Activated CD8-positive, alpha-beta memory T cell treated with anti-CD3 and anti-CD28 coated beads, Interleukin-2, amount 50 U/mL, for 24 hours (primary cell): ENCODE results near the gene SKI.
A peak's percentile ranks its signal among the peaks of the same experiment; 100 is the strongest.
"Not testable (repeated sequence)": the region's sequence is repeated elsewhere in the genome, so short reads cannot be mapped to it uniquely, and the experiment has no call there.

Source experiments
- DNase-seq: peaks from one replicate; pipeline ENCODE4 v3.0.0-alpha.2; 2020; ENCODE audit errors: extremely low read depth

Gene SKI

DNA sequence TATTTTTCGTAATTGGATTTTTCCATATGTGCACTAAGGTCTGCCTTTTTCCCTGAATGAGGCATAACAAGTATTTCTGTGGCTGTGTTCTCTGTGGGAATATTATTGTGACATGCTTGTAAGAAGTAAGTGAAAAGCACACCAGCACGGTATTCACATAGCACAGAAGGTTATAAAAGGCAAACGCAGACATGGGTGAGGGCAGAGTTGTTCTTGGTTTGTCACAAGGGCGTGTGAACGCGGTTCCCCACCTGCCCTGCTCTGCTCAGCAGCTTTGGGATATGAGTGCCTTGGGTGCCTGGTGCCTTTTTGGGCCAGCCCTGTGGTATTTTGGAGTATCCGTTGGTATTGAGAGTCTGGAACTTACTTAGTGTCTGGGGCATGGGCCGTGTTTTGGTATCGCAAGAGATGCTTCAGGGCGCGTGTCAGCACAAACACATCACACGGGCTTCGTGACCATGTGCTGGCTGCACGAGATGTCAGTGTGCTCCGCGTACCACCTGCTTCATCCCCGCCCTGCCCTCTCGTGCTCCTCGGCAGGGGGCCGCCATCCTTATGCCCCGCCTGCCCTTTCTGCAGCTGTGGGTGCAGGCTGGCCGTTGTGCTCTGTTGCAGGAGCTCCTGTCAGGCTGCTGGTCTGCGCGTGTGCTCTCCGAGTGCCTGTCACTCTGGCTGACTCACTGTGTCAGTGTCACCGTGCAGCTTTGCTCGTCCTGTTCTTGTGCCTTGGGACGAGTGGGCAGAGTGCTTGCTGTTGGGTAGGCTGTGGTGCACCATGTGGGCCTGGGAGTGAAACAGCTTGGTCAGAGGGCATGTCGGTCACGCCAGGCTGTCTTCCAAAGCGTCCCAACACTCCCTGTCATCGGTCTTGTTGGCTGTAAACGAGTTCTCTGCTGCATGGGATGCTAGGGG lies 15.0 kb downstream of the SKI start:
- no peak for DNase-seq

DNA sequence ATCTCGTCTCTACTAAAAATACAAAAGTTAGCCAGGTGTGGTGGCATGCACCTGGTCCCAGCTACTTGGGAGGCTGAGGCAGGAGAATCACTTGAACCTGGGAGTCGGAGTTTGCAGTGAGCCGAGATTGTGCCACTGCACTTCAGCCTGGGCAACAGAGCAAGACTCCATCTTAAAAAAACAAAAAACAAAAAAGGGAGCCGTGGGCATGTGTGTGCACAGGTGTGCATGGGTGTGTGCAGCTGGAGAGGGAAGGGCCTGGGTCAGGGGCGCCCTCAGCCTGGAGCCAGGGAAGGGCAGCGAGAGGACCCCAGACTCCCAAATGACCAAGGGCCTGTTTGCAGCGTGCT lies 18.9 kb downstream of the SKI start:
- DNase-seq = not testable (repeated sequence)

DNA sequence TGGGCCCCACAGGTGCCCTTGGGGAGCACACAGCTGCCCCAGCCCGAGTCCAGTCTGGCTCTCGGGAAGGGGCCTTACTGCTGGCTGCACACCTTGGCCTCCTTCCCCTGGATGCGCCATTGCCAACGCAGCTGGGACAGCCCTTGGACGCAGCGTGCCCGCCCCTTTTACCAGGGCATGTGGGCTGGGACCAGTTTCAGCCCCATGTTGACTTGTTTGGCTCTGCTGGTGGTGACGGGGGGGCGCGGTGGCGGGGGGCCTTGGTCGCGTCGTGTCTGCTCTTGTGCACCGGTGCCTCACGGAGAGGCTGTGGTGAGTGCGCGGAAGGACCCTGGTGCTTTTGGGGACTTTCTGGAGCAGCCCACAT lies 19.6 kb downstream of the SKI start:
- no peak for DNase-seq

DNA sequence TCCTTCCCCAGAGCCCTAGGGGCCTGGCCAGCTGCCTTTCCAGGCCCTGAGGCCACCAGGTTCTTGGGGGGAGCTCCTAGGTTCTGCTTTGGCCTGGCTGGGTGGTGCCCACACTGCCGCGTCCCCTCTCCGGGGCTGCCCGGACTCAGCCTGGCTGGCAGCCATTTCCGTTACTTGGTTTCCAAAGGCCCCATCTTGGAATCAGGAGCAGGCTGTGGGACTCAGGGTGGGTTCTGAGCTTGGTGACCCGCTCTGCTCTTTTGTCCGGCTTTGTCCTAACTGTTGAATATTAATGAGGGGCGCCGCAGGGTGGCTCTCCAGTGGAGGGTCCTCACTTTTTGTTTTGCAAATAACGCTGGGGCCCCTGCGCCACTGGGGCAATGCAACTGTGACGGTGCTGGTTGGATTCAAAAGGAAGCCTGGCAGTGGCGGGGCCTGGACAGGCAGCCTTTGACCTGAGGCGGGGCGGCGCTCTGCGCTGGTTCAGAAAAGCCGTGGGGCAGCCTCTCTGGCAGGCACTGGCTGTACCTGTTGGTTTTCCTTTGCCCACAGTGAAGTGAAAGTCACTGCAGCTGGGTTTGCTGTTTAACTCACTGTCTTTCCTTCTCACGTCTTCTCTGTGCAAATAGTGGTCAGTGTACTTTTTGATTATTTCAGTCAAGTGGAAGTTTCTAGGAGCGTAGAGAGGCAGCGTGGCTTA lies 20.2 kb downstream of the SKI start:
- no peak for DNase-seq

DNA sequence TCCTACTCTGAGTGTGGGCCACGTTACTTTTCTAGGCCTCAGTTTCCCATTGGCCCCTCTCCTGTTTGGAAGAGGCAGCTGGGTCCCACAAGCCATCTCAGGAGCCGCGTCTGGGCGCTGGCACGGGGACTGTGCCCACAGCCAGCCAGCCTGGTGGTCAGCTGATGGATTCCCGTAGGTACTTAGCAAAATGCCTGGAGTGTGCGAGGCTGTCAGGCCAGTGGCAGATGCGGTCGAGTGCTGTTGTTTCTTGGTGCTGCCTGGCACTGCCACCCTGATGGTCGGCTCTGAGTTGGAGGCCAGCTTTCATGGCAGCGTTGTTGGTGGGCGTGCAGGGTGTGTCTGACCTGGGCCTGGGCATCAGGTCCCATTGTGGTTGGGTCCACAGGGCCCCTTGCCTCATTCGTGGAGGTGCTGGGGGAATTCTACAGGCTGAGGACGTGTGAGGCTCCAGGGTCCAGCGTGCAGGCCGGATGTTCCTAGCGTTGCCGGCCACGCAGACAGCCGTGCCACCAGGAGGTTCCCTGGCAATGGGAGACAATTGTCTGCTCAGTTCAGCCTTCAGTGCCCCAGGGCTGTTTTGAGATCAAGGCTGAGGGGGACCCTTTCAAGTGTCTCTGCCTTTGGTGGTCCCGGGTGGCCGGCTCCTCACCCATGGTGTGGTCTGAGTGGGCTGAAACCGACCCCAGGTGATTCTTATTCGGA lies 20.9 kb downstream of the SKI start:
- DNase-seq = no peak

DNA sequence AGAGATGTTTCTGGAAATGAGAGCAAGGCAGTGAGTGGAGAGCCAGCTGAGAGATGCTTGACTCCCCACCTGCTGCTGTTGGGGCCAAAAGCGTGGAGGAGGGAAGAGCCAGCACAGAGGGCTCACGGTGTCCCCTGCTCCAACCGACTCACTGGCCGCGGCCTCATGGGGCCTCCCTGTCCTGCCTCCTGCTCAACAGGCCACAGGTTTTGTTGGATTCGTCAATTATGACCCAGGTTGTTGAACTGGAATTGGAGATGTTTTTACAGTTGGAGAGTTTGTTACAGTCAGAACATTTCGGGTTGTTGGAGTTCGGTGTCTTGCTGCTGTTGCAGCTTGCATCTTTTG lies 21.4 kb downstream of the SKI start:
- DNase-seq = no peak

DNA sequence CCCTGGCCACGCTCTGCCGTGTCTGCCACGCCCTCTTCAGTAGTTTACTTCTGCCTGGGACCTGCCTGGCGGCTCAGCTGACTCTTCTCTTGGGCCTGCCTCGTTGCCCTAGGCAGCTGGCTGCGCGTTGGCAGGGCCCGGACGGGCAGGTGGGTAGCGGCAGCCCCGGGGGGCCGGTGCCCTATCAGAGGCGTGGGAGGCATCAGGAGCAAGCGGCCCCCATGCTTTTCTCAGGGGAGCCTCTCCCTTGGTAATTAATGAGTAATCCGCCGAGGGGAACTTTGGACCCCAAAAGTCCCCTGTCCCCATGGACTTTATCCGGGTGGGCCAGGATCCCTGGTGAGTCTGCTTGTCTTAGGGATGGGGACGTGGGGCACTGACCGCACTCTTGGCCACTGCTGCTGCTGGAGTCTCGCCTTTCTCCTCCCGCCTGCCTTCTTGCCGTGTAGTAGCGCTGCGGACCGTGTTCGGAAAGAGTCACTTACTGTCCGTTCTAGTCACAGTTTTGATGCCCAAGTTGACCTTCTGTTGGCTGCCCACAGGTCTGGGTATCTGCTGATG lies 22.7 kb downstream of the SKI start:
- no peak for DNase-seq

DNA sequence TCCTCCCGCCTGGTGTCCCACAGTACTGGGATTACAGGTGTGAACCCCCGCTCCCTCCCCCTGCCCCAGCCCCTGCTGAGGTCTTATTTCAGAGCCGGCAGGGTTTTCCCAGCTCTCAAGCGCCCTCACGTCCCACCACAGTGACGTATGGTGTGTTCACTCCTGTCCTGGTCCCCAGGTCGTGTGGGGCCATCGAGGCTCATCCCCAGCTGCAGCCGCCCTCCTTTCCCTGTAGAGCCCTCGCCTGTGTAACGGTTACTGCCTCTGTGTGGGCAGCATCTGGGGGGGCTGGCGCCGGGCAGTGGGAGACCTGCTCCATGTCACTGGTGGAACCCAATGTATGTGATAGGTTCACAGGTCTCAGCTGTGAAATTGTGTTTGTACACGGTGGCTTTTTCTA lies 23.2 kb downstream of the SKI start:
- no peak for DNase-seq

DNA sequence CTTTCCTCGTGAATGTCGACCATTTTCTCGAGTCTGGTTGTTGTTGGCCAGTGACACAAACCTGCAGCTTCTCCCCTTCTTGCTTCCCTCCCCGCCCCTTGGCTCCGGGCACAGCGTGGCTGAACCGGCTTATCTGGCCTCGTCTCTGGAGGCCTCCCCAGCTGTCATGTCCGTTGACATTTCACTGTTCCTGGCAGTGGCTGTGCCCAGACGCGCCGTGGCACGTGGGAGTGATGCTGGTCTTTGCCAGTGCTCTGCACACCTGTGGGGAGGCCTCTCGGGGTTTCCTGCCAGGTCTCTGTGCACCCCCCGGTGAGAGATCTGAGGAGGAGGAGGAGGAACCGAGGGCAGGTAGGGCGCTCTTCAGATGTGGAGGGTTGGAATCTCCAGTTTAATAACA lies 23.7 kb downstream of the SKI start:
- DNase-seq = no peak

DNA sequence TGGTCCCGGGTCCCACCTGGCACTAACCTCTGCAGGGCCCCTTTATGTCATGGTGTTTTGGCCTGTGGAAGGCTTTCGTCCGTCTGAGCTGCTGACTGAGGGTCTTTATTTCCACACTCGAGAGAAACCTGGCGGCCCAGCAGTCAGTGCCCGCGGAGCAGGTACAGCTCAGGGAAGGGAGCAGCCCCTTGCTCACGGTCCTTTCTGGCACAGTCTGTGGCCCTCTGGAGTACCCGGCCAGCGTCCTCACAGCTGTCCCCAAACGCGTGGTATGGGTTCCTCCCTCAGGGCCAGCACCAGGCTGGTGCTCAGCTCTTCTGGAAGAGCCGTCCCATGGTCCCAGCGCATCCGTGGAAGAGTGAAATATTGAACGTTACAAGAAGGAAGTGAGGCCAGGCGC lies 24.3 kb downstream of the SKI start:
- DNase-seq = no peak

DNA sequence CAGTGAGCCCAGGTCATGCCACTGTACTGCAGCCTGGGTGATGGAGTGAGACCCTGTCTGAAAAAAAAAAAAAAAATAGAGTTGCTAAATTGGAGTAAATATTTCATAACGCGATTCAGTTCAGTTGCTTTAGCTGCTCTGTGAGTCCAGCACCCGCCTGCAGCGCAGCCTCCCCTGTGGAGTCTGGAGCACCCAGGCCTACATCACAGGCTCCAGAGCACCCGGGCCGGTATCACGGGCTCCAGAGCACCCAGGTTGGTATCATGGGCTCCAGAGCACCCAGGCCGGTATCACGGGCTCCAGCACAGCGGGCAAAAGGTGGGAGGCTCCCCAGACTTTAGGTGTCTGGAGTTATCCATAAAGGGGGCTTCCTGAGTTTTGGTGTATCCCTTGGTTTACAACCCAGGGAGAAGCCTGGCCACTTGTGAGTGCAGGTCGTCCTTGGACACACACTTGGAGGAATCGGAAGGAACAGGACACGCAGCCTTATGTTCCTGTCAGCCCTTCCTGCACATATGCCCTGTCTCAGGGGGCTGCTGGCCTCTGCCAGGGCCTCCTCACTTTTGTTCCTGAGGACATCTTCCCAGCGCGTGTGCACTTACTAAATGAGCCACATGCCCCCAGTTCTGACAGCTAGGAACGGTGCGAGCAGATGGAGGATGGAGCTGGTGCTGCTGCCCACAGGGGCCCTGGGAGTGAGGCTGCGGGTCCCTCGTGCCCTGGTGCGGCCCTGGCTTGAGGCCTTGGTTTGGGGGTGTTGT lies 25.1 kb downstream of the SKI start:
- DNase-seq = no peak

DNA sequence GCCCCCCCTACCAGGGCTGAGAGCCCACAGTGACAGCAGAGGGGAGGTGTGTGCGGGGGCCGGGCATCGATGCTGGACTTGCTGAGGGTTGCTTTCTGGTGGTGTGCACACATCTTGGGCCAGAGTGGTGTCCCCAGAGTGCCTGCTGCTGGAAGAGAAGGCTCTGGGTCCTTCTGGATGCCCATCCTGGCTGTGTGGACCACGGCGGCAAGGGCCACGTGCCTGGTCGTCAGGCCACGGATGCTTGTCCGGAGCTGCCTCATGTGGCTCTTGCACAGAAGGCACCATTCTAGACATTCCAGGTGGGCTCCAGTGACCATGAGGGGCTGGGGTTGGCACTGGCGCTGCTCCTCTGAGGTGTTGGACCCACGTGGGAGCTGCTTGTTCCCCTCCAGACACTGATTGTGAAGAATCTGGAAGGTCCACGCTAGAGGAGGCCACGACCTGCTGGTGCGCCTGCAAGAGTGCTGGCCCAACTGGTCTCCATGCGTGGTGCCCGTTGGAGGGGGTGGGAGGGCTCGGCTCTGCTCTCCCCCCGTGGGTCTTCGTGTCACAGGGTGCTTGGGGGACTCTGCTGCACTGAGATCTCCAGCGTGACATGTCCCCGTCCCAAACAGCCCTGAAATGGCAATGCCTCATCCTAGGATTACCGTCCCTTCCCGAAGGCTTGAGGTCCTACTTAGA lies 25.8 kb downstream of the SKI start:
- DNase-seq = no peak

DNA sequence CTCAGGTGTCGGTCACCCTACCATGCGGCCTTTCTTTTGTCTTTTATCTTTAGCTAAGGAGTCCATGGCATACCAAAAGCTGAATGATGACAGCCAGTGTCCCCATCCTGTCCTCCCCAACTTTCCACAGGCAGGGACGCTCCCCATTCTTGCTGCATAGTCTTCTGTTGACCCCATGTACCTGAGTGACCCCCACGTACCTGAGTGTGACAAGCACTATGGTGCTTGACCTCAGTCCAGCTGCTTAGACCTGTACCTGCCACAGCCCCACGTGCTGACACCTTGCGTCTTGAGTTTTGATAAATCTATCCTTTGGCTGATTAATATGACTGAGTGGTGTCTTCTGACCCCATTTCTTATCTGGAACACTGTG lies 26.9 kb downstream of the SKI start:
- DNase-seq = no peak

DNA sequence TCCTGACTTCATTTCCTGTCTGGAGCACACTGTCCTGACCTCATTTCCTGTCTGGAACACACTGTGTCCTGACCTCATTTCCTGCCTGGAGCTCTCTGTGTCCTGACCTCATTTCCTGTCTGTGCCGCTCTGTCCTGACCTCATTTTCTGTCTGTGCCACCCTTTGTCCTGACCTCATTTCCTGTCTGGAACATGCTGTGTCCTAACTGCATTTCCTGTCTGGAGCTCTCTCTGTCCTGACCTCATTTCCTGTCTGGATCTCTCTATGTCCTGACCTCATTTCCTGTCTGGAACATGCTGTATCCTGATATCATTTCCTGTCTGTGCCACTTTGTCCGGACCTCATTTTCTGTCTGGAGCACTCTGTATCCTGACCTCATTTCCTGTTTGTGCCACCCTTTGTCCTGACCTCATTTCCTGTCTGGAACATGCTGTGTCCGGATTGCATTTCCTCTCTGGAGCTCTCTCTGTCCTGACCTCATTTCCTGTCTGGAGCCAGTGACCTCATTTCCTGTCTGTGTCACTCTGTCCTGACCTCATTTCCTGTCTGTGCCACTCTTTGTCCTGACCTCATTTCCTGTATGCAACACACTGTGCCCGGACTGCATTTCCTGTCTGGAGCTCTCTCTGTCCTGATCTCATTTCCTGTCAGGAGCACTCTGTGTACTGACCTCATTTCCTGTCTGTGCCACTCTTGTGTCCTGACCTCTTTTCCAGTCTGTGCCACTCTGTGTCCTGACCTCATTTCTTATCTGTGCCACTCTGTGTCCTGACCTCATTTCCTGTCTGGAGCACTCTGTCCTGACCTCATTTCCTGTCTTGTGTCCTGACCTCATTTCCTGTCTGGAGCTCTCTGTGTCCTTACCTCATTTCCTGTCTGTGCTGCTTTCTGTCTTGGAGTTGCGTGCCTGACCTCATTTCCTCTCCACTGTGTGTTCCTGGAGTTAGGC lies 27.6 kb downstream of the SKI start:
- DNase-seq = peak; percentile 42

DNA sequence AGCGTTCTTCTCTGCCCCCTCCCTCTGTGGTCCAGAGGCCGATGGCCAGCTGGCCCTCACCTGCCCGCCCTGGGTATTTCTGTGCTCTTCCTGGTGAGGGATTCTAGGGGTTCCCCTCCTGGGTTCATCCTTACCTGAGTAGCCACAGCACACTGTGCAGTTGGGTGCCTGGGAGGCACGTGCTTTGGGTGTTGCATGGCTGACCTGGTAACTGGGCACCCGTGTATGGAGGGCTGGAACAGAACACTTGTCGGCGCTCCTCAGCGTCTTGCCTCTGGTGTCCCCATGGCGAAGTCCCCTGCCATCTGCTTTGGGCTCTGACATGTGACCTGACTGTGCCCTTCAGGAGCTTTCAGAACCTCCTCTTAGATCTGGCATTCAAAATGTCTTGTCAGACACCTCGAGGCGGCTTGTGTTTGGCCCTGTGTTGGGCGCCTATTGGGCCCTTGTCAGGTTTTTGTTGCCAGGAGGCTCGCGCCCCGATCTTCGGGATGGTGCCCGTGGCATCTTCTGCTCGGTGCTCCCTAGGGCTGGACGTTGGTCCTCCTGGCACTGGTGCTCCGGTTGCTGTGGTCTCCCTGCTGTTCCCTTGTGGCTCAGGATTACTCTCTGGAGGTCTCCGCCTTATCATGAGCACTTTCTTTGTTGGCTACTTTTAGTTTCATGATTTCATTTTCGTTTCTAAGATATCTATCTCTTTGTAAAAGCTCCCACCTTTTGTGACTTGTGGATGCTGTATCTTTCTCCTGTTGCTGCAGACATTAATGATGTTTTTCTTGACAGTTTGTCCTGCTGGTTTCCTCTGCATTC lies 28.5 kb downstream of the SKI start:
- DNase-seq = no peak

DNA sequence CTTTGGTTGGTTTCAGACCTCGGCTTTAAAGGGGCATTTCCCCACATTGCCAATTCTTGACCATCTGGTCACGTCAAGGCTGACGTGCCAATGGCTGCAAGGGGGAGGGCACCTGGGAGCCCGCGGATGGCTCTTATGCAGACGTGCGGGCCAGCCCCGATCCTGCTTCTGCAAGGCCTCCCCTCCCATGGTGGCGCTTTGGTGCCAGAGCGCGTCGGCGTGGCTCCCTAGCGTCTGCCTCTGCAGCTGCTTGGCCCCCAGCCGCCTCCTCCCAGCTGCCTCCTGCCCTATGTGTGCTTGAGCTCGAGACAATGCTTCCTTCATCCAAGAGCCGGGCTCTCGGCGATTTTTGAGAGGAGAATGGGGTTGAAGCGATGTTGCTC lies 29.1 kb downstream of the SKI start:
- no peak for DNase-seq

DNA sequence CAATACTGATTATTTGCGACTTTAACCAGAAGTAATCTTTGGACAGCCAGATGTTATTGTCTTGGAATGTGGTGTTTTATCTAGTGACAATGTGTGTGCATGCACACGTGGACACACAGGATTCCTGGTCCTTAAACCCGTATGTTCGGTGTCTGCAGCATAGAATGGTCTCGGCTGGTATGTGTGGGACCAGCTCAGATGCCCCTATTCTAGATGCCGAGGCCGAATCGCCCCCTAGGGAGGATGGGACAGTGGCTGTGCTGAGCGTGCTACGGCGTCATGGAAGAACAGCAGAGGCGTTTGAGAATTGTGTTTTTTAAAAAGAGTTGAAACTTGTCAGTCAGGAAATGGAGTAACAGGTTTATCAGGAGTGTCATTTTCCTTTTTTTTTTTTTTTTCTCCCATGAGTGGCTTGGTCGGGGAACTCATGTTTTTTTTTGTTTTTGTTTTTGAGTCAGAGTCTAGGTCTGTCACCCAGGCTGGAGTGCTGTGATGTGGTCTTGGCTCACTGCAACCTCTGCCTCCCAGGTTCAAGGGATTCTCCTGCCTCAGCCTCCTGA lies 30.1 kb downstream of the SKI start:
- DNase-seq = no peak

DNA sequence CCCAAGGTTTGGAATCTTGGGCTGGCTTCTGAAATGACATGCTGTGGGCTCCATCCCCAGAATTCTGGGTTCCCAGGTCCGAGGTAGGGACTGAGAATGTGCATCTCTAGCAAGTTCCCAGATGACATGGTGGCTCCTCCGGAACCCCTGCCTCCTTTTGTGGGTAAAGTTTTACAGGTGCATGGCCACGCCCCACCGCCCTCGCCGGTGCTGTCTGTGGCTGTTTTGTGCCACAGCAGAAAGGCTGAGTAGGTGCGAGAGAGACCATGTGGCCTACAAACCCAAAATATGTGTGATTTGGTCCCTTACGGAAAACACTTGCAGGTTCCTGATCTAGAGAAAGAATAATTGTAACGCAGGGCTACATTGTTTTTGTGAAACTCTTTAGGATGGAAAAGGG lies 30.9 kb downstream of the SKI start:
- peak; percentile 27 for DNase-seq
